Effector memory CD4-positive, alpha-beta T cell (primary cell): ENCODE measurements around the gene SFTPB.
"Not testable (repeated sequence)": the region's sequence is repeated elsewhere in the genome, so short reads cannot be mapped to it uniquely, and the experiment has no call there.

Experiments
- DNase-seq, 3 donors: peaks; one replicate each; pipeline ENCODE4 v3.0.0-alpha.2; 2020
- H3K27ac ChIP-seq: 2 replicates; pipeline ENCODE4 v1.7.0; 2013; ENCODE audit warnings: mild to moderate bottlenecking, low read length, moderate library complexity; ENCODE audit not compliant: insufficient read depth, poor library complexity, severe bottlenecking
- H3K27me3 ChIP-seq: replicated peaks from 2 replicates; pipeline ENCODE4 v1.7.0; 2013; ENCODE audit warnings: mild to moderate bottlenecking, low read length; ENCODE audit not compliant: insufficient read depth, control insufficient read depth, poor library complexity, severe bottlenecking
- H3K36me3 ChIP-seq: 2 replicates; pipeline ENCODE4 v1.7.0; 2013; ENCODE audit warnings: mild to moderate bottlenecking, low read length, moderate library complexity; ENCODE audit not compliant: control insufficient read depth, insufficient read depth
- H3K4me1 ChIP-seq: 2 replicates; pipeline ENCODE4 v1.7.0; 2013; ENCODE audit warnings: low read length, mild to moderate bottlenecking; ENCODE audit not compliant: control insufficient read depth, insufficient read depth, poor library complexity, severe bottlenecking
- H3K4me3 ChIP-seq: 2 replicates; pipeline ENCODE4 v1.7.0; 2013; ENCODE audit warnings: low read length, low read depth, mild to moderate bottlenecking; ENCODE audit not compliant: insufficient read depth, poor library complexity, severe bottlenecking
- H3K9me3 ChIP-seq: 2 replicates; pipeline ENCODE4 v1.7.0; 2013; ENCODE audit warnings: mild to moderate bottlenecking, low read length, moderate library complexity; ENCODE audit not compliant: control insufficient read depth

Gene SFTPB

DNA sequence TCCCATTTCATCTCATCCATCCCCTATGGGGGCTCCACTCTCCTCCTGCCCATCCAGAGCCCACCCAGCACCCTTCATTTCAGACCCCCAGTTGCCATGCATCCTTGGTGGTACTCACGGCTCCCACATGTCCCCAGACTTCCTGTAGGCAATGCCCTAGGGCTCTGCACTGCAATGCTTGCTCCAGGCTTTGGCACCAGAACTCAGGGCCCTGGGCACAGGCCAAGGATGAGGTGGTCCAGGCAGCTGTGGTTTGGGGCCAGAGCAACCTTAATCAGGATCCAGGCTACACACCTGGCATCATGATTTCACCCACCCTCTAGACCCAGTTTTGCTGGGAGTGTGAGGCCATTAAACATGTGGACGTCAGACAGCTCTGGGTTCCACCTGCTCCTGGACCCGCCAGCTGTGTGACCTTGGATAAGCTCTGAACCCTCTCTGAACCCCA lies 414 bp downstream of the SFTPB start:
- Histone ChIP-seq H3K4me1 (no peaks in the 10 kb centered on the region), H3K36me3 (no peaks in the 10 kb centered on the region), H3K9me3 (no peaks in the 10 kb centered on the region), H3K4me3 (no peak overlapping the region), H3K27ac (no peak overlapping the region), H3K27me3 (no peaks in the 10 kb centered on the region)
- DNase-seq = no peak

DNA sequence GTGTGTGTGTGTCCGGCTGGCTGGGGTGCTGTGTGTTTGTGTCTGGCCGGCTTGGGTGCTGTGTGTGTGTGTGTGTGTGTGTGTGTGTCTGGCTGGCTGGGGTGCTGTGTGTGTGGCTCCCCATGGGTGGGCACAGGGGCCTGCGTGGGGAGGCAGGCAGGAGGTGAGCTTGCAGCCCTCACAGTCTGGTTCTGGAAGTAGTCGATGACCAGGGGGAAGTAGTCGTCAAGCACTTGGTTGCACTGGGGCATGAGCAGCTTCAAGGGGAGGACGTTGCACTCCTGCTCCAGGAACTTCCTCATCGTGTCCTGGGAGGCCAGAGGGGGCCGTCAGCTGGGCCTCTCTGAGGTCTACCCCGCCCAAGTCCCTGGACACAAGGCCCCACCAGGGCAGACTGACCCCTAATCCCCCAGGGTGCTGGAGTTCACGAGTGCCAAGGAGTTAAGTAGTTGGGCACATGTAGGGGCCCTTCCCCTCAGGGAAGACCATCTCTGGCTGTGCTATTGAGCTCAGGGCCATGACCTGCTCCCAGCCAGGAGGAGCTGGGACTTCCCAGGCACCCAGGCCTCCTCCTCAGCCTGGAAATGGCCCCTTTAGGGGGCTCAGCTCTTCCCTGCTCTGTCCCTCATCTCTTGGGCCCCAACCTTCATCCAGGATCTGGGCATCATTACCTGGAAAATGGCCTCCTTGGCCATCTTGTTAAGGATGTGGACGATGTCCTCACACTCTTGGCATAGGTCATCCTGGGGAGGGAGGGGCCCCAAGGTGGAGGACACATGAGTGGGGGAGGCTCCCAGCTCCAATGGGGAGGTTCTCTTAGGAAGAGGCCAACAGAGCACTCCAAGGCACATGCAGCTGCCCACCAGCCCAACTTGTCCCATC lies 1.3 kb downstream of the SFTPB start:
- no peak overlapping the region for H3K27ac ChIP-seq
- no peak overlapping the region for H3K4me3 ChIP-seq
- no peaks in the 10 kb centered on the region for H3K36me3 ChIP-seq
- no peaks in the 10 kb centered on the region for H3K9me3 ChIP-seq
- DNase-seq = no peak
- H3K4me1 ChIP-seq = no peaks in the 10 kb centered on the region
- H3K27me3 ChIP-seq = no peaks in the 10 kb centered on the region

DNA sequence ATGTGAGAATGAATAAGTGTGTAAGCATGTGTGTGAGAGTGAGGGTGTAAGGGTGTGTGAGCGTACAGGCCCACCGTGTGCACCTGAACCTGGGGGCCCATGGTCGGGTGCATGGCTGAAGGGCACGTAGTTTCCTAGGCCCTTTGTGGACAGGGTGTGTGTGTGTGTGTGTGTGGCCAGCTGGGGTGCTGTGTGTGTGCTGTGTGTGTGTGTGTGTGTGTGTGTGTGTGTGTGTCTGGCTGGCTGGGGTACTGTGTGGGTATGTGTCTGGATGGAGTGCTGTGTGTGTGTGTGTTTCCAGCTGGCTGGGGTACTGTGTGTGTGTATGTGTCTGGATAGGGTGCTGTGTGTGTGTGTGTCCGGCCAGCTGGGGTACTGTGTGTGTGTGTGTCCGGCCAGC lies 2.0 kb downstream of the SFTPB start:
- Histone ChIP-seq H3K27me3 (no peaks in the 10 kb centered on the region), H3K9me3 (no peaks in the 10 kb centered on the region), H3K4me3 (no peak overlapping the region), H3K4me1 (no peaks in the 10 kb centered on the region), H3K27ac (no peak overlapping the region), H3K36me3 (no peaks in the 10 kb centered on the region)
- no peak for DNase-seq

DNA sequence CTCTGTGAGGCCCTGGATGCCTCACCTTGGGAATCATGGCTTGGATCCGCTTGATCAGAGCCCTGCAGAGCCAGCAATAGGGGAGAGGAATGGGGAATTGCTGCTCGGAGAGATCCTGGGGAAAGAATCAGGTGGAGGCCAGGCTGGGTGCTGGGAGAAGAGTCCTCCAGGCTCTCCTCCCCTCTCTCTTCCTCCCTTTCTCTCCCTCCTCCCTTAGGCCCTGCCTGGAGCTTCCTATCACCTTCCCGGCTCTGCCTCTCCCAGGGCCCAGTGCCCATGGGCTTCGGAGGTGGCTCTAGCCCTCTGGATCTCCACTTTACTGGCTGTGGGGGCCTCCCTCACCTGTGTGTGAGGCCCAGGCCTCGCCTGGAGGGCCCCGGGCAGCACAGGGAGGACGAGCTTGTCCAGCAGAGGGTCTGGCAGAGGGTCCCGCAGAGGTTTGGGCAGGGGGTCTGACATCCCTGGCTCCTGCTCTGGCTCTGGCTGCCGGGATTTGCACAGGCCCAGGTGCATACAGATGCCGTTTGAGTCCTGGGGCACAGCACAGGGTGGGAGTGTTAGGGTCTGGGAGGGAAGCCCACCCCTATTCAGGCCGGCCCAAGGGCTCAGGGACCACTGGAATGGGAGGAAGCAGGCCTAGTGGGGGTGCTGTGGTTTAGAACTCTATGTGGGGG lies 2.6 kb downstream of the SFTPB start:
- Histone ChIP-seq H3K4me1 (no peaks in the 10 kb centered on the region), H3K4me3 (no peak overlapping the region), H3K9me3 (no peaks in the 10 kb centered on the region), H3K27me3 (no peaks in the 10 kb centered on the region), H3K36me3 (no peaks in the 10 kb centered on the region), H3K27ac (no peak overlapping the region)
- DNase-seq = no peak

DNA sequence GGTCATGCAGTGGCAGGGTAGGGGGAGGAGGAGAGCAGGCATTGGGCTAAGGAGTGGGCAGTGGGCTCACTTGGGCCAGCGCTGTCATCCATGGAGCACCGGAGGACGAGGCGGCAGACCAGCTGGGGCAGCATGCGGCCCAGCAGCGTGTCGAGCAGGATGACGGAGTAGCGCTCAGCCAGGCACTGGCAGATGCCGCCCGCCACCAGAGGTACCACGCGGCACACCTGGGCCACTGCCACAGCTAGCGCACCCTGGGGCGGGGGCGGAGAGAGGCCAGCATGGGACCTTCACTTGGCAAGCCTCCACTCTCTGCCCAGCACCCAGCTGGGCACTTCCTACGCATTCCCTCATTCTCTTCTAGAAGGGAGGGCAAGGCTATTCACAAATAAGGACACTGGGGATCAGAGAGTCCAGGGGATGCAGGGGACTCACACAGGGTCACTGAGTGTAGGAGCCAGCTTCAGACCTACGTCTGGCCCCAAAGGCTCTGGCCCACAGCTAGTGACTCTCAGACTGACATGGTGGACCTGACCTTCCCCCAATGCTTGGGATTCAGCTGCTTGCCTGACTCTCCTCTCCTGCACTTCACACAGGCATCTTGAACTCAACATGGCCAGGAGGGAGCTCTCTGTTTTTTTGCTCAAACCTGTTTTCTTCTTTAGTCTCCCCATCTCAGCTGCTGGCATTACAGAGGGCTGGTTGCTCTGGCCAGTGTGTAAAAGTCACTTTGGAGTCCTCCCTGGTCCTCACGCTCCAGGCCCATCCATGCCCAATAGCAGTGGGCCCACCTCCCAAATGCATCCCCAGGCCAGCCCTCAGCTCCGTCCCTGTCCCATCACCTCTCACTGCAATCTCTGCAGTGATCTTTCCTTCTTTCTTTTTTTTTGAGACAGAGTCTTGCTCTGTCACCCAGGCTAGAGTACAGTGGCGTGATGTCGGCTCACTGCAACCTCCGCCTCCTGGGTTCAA lies 4.1 kb downstream of the SFTPB start:
- no peaks in the 10 kb centered on the region for H3K27me3 ChIP-seq
- no peak overlapping the region for H3K4me3 ChIP-seq
- DNase-seq = no peak
- H3K4me1 ChIP-seq = no peaks in the 10 kb centered on the region
- H3K9me3 ChIP-seq = no peaks in the 10 kb centered on the region
- H3K36me3 ChIP-seq = no peaks in the 10 kb centered on the region
- H3K27ac ChIP-seq = no peak overlapping the region

DNA sequence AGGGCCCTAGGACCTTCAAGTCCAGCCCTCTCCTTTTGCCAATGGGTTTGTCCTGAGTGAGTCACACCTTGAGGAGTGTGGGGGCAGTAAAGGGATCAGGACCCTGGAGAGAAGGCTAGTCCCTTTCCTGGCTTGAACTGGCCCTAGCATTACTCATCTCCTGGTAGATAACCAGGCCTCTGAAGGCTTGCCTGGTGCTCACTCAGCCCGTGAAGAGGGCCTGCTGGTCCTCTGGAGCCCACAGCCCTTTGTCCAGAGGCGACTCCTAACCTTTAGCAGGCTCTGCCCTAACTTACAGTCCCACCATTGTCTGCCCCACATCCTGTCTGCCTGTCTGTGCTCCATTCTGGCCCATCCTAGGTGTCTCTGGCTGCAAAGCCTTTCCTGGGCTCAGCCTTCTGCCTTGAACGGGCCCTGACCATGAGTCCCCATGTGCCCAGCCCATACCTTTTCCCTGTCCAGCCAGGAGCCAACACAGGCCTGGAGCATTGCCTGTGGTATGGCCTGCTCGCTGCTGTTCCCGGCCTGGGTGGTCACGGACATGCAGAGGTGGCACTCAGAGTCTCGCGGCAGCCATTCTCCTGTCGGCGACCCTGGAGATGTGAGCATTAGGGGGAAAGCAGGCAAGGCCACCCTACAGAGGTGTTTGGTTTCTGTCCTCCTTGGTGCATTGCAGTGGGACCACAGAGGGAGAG lies 5.0 kb downstream of the SFTPB start:
- Histone ChIP-seq H3K27ac (no peak overlapping the region), H3K4me1 (no peaks in the 10 kb centered on the region), H3K36me3 (no peaks in the 10 kb centered on the region), H3K4me3 (no peak overlapping the region), H3K27me3 (no peaks in the 10 kb centered on the region), H3K9me3 (no peaks in the 10 kb centered on the region)
- DNase-seq = no peak

DNA sequence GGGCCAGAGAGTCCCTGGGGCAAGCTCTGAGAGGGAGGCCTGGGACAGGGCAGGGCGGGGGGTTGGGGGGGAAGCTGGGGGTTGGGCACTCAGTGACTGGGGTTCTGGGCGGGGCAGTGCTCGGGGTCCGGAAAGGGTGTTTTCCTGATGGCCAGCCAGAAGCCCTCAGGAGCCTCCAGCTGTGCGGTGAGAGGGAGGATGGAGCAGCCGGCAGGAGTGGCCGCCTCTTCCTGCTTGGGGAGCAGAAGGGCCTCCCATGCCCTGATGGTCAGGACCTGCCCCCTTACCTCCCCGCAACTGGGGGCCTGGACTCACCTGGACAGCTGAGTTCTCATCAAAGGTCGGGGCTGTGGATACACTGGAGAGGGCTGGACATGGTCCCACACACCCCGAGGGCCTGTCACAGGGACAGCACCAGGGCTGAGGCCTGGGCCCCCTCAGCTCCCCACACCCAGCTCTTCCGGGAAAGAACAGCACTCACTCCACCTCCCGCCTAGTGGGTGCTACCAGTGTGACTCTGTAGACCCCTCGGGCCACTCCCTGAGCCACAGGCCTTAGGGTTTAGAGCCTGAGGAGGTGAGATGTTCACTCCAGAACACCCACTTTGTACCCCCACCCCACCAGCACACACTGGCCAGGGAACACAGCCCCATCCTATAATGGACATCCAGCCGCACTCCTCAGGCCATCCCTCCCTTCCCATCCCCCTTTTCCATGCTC lies 6.7 kb downstream of the SFTPB start:
- H3K9me3 ChIP-seq = no peaks in the 10 kb centered on the region
- H3K4me3 ChIP-seq = no peak overlapping the region
- H3K27me3 ChIP-seq = no peaks in the 10 kb centered on the region
- no peak for DNase-seq
- H3K36me3 ChIP-seq = no peaks in the 10 kb centered on the region
- no peaks in the 10 kb centered on the region for H3K4me1 ChIP-seq
- H3K27ac ChIP-seq = no peak overlapping the region

DNA sequence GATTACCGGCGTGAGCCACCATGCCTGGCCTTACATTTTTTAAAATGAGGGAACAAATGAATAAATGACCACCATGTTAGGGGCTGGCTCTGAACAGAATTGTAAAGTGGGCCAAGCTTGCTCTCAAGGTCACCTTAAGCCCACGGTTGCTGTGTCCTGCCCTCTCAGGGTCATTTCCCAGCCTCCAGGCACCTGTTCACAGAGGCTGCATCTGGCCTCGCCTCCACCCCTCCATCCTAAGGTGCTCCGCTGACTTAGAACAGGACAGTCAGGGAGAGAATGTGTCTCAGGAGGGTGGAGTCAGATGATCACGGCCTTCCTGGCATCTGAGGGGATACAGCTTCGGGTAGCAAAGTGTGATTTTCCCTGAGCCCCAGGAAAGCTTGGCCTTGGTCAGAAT lies 7.3 kb downstream of the SFTPB start:
- Histone ChIP-seq H3K9me3 (no peaks in the 10 kb centered on the region), H3K27ac (no peak overlapping the region), H3K27me3 (no peaks in the 10 kb centered on the region), H3K4me1 (no peaks in the 10 kb centered on the region), H3K4me3 (no peak overlapping the region), H3K36me3 (no peaks in the 10 kb centered on the region)
- no peak for DNase-seq

DNA sequence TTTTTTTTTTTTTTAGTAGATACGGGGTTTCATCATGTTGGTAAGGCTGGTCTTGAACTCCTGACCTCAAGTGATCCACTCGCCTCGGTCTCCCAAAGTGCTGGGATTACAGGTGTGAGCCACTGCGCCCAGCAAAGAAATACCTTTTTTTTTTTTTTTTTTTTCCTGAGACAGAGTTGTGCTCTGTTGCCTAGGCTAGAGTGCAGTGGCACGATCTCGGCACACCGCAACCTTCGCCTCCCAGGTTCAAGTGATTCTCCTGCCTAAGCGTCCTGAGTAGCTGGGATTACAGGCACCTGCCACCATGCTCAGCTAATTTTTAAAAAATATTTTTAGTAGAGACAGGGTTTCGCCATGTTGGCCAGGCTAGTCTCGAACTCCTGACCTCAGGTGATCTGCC lies 7.7 kb downstream of the SFTPB start:
- not testable (repeated sequence) for H3K9me3 ChIP-seq, H3K27ac ChIP-seq, H3K27me3 ChIP-seq, H3K4me1 ChIP-seq, H3K4me3 ChIP-seq, H3K36me3 ChIP-seq, DNase-seq
